Activated CD4-positive, alpha-beta T cell treated with anti-CD3 and anti-CD28 coated beads, Interleukin-2, amount 10 ng/mL, durations not matched to agents 7 days and 5 days (primary cell): ENCODE data around the gene B4GALT2. TPM values are rescaled to one million over a fixed set of nuclear protein-coding genes. Genes with fewer than 3 reads are reported as not detected.
A peak's percentile ranks its signal among the peaks of the same experiment; 100 is the strongest.

Source experiments
- CTCF ChIA-PET: fragments of 350-600 bp; sonication (Branson Sonifier 250); formaldehyde crosslinking; loops from one replicate; lab custom pipeline; 2021; ENCODE audit warnings: antibody characterized with exemption; lab: Charles Lee
- POLR2A ChIA-PET: fragments of 350-600 bp; sonication (Branson Sonifier 250); formaldehyde crosslinking; loops from one replicate; lab custom pipeline; 2021; ENCODE audit warnings: antibody characterized with exemption; lab: Charles Lee
- DNase-seq: peaks from one replicate; pipeline ENCODE4 v3.0.0-alpha.2; 2020
- H3K27ac Mint-ChIP-seq: one replicate; pipeline ENCODE4 v1.8.0; 2021; ENCODE audit warnings: mild to moderate bottlenecking, moderate library complexity, mixed read lengths
- H3K27me3 Mint-ChIP-seq: one replicate; pipeline ENCODE4 v1.8.0; 2021; ENCODE audit warnings: mixed read lengths
- H3K36me3 Mint-ChIP-seq: one replicate; pipeline ENCODE4 v1.8.0; 2021; ENCODE audit warnings: low read depth, mixed read lengths
- H3K4me1 Mint-ChIP-seq: one replicate; pipeline ENCODE4 v1.8.0; 2021; ENCODE audit warnings: mixed read lengths
- H3K4me3 Mint-ChIP-seq: one replicate; pipeline ENCODE4 v1.8.0; 2021; ENCODE audit warnings: mild to moderate bottlenecking, moderate library complexity, mixed read lengths
- H3K9me3 Mint-ChIP-seq: one replicate; pipeline ENCODE4 v1.8.0; 2021; ENCODE audit warnings: mixed read lengths
- total RNA-seq, 2 experiments: library from RNA; stranded (reverse); gene quantifications; one replicate each; pipeline ENCODE4 v1.2.3, GENCODE V29; 2021

B4GALT2 gene
- total RNA-seq, 2 experiments from 2014 or later: 8.0 to 9.3 TPM

GRCh38 chr1:43994071-43994470, 15.1 kb downstream of the B4GALT2 start:
- CTCF ChIA-PET: interaction anchor here (0.6 to 1.1 kb wide), 4 partner anchors 15 to 59 kb away, joined by 3 to 4 read pairs (median 3); partner anchors contain the start of gene B4GALT2
- Mint-ChIP-seq H3K9me3 (no peaks in the 10 kb centered on the region), H3K27me3 (no peaks in the 10 kb centered on the region), H3K36me3 (no peaks in the 10 kb centered on the region), H3K4me1 (peaks cover 27% of the 10 kb centered on the region), H3K27ac (no peak overlapping the region), H3K4me3 (no peak overlapping the region)
- POLR2A ChIA-PET: no interaction called here
- no peak for DNase-seq

GRCh38 chr1:43994794-43995790, 16.1 kb downstream of the B4GALT2 start:
- Mint-ChIP-seq H3K4me1 (peaks cover 32% of the 10 kb centered on the region), H3K36me3 (no peaks in the 10 kb centered on the region), H3K9me3 (no peaks in the 10 kb centered on the region), H3K4me3 (no peak overlapping the region), H3K27ac (no peak overlapping the region), H3K27me3 (no peaks in the 10 kb centered on the region)
- POLR2A ChIA-PET: no interaction called here
- CTCF ChIA-PET: interaction anchor here (0.6 to 0.8 kb wide), 3 partner anchors 11 to 41 kb away, joined by 3 to 4 read pairs (median 3); partner anchors contain the start of gene B4GALT2
- no peak for DNase-seq

- CTCF ChIA-PET: interaction anchor here (0.6 kb wide), 1 partner anchor 10 kb away, joined by 3 read pairs; no protein-coding TSS in a partner anchor
- Mint-ChIP-seq H3K4me3 (no peak overlapping the region), H3K27me3 (no peaks in the 10 kb centered on the region), H3K9me3 (no peaks in the 10 kb centered on the region), H3K4me1 (peaks cover 29% of the 10 kb centered on the region), H3K36me3 (no peaks in the 10 kb centered on the region), H3K27ac (no peak overlapping the region)
- POLR2A ChIA-PET: no interaction called here
- no peak for DNase-seq
Observed at GRCh38 chr1:43995984-43996732, 17.1 kb downstream of the B4GALT2 start.

GRCh38 chr1:43996733-43997115, 17.7 kb downstream of the B4GALT2 start:
- DNase-seq: no peak
- CTCF ChIA-PET: no interaction called here
- Mint-ChIP-seq H3K4me1 (peaks cover 25% of the 10 kb centered on the region), H3K9me3 (no peaks in the 10 kb centered on the region), H3K36me3 (no peaks in the 10 kb centered on the region), H3K4me3 (no peak overlapping the region), H3K27me3 (no peaks in the 10 kb centered on the region), H3K27ac (no peak overlapping the region)
- POLR2A ChIA-PET: no interaction called here

GRCh38 chr1:43997295-43997999, 18.4 kb downstream of the B4GALT2 start:
- H3K9me3 Mint-ChIP-seq: no peaks in the 10 kb centered on the region
- H3K4me3 Mint-ChIP-seq: no peak overlapping the region
- ChIA-PET POLR2A (no interaction called here), CTCF (no interaction called here)
- no peaks in the 10 kb centered on the region for H3K27me3 Mint-ChIP-seq
- no peak overlapping the region for H3K27ac Mint-ChIP-seq
- no peak for DNase-seq
- no peaks in the 10 kb centered on the region for H3K36me3 Mint-ChIP-seq
- peaks cover 18% of the 10 kb centered on the region for H3K4me1 Mint-ChIP-seq

- H3K27ac Mint-ChIP-seq: no peak overlapping the region
- no peak overlapping the region for H3K4me3 Mint-ChIP-seq
- H3K27me3 Mint-ChIP-seq: no peaks in the 10 kb centered on the region
- no peaks in the 10 kb centered on the region for H3K9me3 Mint-ChIP-seq
- no peaks in the 10 kb centered on the region for H3K36me3 Mint-ChIP-seq
- DNase-seq: no peak
- ChIA-PET CTCF (interaction anchor here (0.6 to 2.0 kb wide), 4 partner anchors 13 to 219 kb away, joined by 3 to 6 read pairs (median 4); no protein-coding TSS in a partner anchor), POLR2A (no interaction called here)
- H3K4me1 Mint-ChIP-seq: peaks cover 14% of the 10 kb centered on the region
Observed at GRCh38 chr1:43998000-43998378, 19.0 kb downstream of the B4GALT2 start.

- Mint-ChIP-seq H3K27ac (peak overlapping the region; percentile 36), H3K27me3 (no peaks in the 10 kb centered on the region), H3K9me3 (no peaks in the 10 kb centered on the region), H3K4me3 (no peak overlapping the region), H3K36me3 (no peaks in the 10 kb centered on the region), H3K4me1 (peaks cover 14% of the 10 kb centered on the region)
- CTCF ChIA-PET: interaction anchor here (1.5 to 2.0 kb wide), 3 partner anchors 12 to 218 kb away, joined by 3 to 6 read pairs (median 5); no protein-coding TSS in a partner anchor
- POLR2A ChIA-PET: no interaction called here
- no peak for DNase-seq
Observed at GRCh38 chr1:43999455-43999854, 20.4 kb downstream of the B4GALT2 start.

- no peaks in the 10 kb centered on the region for H3K9me3 Mint-ChIP-seq
- peaks cover 11% of the 10 kb centered on the region for H3K4me1 Mint-ChIP-seq
- no peak overlapping the region for H3K27ac Mint-ChIP-seq
- H3K27me3 Mint-ChIP-seq: no peaks in the 10 kb centered on the region
- ChIA-PET POLR2A (no interaction called here), CTCF (interaction anchor here (1.9 to 2.0 kb wide), 3 partner anchors 11 to 36 kb away, joined by 5 to 12 read pairs (median 6); no protein-coding TSS in a partner anchor)
- DNase-seq: no peak
- no peak overlapping the region for H3K4me3 Mint-ChIP-seq
- no peaks in the 10 kb centered on the region for H3K36me3 Mint-ChIP-seq
Observed at GRCh38 chr1:44000122-44000665, 21.2 kb downstream of the B4GALT2 start.

GRCh38 chr1:44002165-44002564, 23.2 kb downstream of the B4GALT2 start:
- DNase-seq: no peak
- CTCF ChIA-PET: no interaction called here
- H3K4me3 Mint-ChIP-seq: no peak overlapping the region
- no peaks in the 10 kb centered on the region for H3K9me3 Mint-ChIP-seq
- no peaks in the 10 kb centered on the region for H3K27me3 Mint-ChIP-seq
- no peak overlapping the region for H3K27ac Mint-ChIP-seq
- POLR2A ChIA-PET: no interaction called here
- peaks cover 11% of the 10 kb centered on the region for H3K4me1 Mint-ChIP-seq
- H3K36me3 Mint-ChIP-seq: no peaks in the 10 kb centered on the region

GRCh38 chr1:44002606-44003157, 23.7 kb downstream of the B4GALT2 start:
- Mint-ChIP-seq H3K27ac (no peak overlapping the region), H3K4me1 (peaks cover 11% of the 10 kb centered on the region), H3K9me3 (no peaks in the 10 kb centered on the region), H3K36me3 (no peaks in the 10 kb centered on the region), H3K4me3 (no peak overlapping the region), H3K27me3 (no peaks in the 10 kb centered on the region)
- ChIA-PET CTCF (no interaction called here), POLR2A (no interaction called here)
- DNase-seq: no peak

GRCh38 chr1:44008259-44008658, 29.2 kb downstream of the B4GALT2 start:
- Mint-ChIP-seq H3K36me3 (no peaks in the 10 kb centered on the region), H3K27me3 (no peaks in the 10 kb centered on the region), H3K9me3 (no peaks in the 10 kb centered on the region), H3K4me1 (peaks cover 9% of the 10 kb centered on the region), H3K27ac (no peak overlapping the region), H3K4me3 (no peak overlapping the region)
- ChIA-PET POLR2A (interaction anchor here (0.7 kb wide), 1 partner anchor 91 kb away, joined by 5 read pairs; no protein-coding TSS in a partner anchor), CTCF (no interaction called here)
- no peak for DNase-seq
